ENCODE results near the gene DMRTC1. TPM values are rescaled to one million over a fixed set of nuclear protein-coding genes. Genes with fewer than 3 reads are reported as not detected.
"Not testable (repeated sequence)": the region's sequence is repeated elsewhere in the genome, so short reads cannot be mapped to it uniquely, and the experiment has no call there.

The DMRTC1 gene, protein sequence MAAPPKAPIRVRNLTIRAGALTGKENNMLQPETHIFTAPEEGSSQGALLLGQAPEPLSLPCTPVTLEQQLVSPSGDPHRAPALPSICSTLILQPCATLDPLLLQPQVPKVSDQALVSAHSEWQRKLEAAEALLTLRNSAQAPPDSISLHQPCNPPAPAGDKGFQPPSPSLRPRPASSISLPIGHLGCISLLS
- under 1 TPM in 2 of 6 donors, not detected in 4; 0.29 to 0.44 TPM for total RNA-seq

GRCh38 chrX:72943819-72944169 is at the start of gene DMRTC1:
Gene DMRTC1 (minus strand): TSS chrX:72943837. CDS start chrX:72875694, 68,143 bp downstream.
- not testable (repeated sequence) for H3K4me1 ChIP-seq, H3K9me3 ChIP-seq, H3K36me3 ChIP-seq, H3K27me3 ChIP-seq, DNase-seq, H3K4me3 ChIP-seq, H3K27ac ChIP-seq
- peak; percentile 69 to 81 for ATAC-seq (ENCODE audit: low FRiP score in 2 of 2)
- WGBS, 2 donors, result no CpG with 5 or more reads among the region's 15 CpGs

GRCh38 chrX:72980894-72981469 is 37.3 kb upstream of the DMRTC1 start:
- 51% methylated on average over 5 of the region's 5 CpGs; no CpG with 5 or more reads in 1 of the 2 donors for WGBS, 2 donors
- not testable (repeated sequence) for DNase-seq; H3K27me3 ChIP-seq; H3K4me3 ChIP-seq; ATAC-seq (ENCODE audit: low FRiP score in 2 of 2); H3K36me3 ChIP-seq; H3K4me1 ChIP-seq; H3K9me3 ChIP-seq; H3K27ac ChIP-seq

- H3K4me3 ChIP-seq; H3K27me3 ChIP-seq; H3K36me3 ChIP-seq; ATAC-seq (ENCODE audit: low FRiP score in 2 of 2); H3K4me1 ChIP-seq; H3K27ac ChIP-seq; H3K9me3 ChIP-seq; DNase-seq: not testable (repeated sequence)
- no CpG with 5 or more reads among the region's 7 CpGs for WGBS, 2 donors
These were observed 31.2 kb upstream of the DMRTC1 start for GRCh38 chrX:72974885-72975284.

DNA sequence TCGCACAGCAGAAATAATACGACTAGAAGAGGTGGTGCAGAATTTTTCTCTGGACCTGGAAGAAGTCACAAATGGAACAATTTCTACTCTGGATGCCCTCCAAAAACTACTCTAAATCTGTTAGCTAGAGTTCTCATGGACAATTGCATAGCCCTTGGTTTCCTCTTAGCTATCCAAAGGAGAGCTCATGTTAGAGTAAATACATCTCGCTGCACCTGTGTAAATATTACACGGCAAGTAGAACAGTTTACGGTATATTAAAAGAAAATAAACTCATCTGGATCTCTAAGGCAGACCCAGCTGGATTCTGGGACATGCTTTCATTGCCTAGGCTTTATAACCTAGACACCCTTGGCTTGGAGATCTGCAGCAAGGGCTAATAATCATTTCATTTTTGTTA is 28.2 kb upstream of the DMRTC1 start:
- H3K9me3 ChIP-seq; ATAC-seq (ENCODE audit: low FRiP score in 2 of 2); H3K27me3 ChIP-seq; H3K4me3 ChIP-seq; DNase-seq; H3K36me3 ChIP-seq; H3K27ac ChIP-seq; H3K4me1 ChIP-seq: not testable (repeated sequence)
- no CpG with 5 or more reads among the region's 5 CpGs for WGBS, 2 donors

DNA sequence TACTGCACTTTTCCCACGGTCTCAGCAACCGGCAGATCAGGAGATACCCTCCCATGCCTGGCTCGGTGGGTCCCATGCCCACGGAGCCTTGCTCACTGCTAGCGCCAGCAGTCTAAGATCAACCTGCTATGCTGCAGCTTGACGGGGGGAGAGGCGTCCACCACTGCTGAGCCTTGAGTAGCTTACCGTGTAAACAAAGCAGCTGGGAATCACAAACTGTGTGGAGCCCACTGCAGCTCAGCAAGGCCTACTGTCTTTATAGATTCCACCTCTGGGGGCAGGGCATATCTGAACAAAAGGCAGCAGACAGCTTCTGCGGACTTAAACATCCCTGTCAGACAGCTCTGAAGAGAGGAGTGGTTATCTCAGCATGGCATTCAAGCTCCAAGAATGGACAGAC is 16.3 kb upstream of the DMRTC1 start:
- not testable (repeated sequence) for H3K9me3 ChIP-seq; DNase-seq; H3K27ac ChIP-seq; H3K4me1 ChIP-seq; H3K27me3 ChIP-seq; H3K36me3 ChIP-seq; H3K4me3 ChIP-seq; ATAC-seq (ENCODE audit: low FRiP score in 2 of 2)
- no CpG with 5 or more reads among the region's 9 CpGs for WGBS, 2 donors

GRCh38 chrX:72943035-72943818 is 410 bp downstream of the DMRTC1 start:
- no CpG with 5 or more reads among the region's 44 CpGs for WGBS, 2 donors
- not testable (repeated sequence) for H3K36me3 ChIP-seq; H3K4me1 ChIP-seq; DNase-seq; H3K27me3 ChIP-seq; H3K27ac ChIP-seq; H3K9me3 ChIP-seq; ATAC-seq (ENCODE audit: low FRiP score in 2 of 2); H3K4me3 ChIP-seq

- not testable (repeated sequence) for ATAC-seq (ENCODE audit: low FRiP score in 2 of 2)
These were observed 1.4 kb downstream of the DMRTC1 start for GRCh38 chrX:72942272-72942671.

GRCh38 chrX:72937906-72938305 is 5.7 kb downstream of the DMRTC1 start, which contains the start of gene FAM236A:
Gene FAM236A (plus strand): TSS chrX:72938206. CDS start chrX:72938263, 57 bp downstream.
- not testable (repeated sequence) for ATAC-seq (ENCODE audit: low FRiP score in 2 of 2); H3K27ac ChIP-seq; H3K9me3 ChIP-seq; H3K4me1 ChIP-seq; DNase-seq; H3K4me3 ChIP-seq; H3K36me3 ChIP-seq; H3K27me3 ChIP-seq
- WGBS, 2 donors, result no CpG with 5 or more reads among the region's 15 CpGs

More at GRCh38 chrX:72942272-72942671, 1.4 kb downstream of the DMRTC1 start:
- WGBS, 2 donors, result no CpG with 5 or more reads among the region's 6 CpGs
- H3K27me3 ChIP-seq, H3K4me3 ChIP-seq, DNase-seq, H3K4me1 ChIP-seq, H3K9me3 ChIP-seq, H3K36me3 ChIP-seq, H3K27ac ChIP-seq: not testable (repeated sequence)

DNA sequence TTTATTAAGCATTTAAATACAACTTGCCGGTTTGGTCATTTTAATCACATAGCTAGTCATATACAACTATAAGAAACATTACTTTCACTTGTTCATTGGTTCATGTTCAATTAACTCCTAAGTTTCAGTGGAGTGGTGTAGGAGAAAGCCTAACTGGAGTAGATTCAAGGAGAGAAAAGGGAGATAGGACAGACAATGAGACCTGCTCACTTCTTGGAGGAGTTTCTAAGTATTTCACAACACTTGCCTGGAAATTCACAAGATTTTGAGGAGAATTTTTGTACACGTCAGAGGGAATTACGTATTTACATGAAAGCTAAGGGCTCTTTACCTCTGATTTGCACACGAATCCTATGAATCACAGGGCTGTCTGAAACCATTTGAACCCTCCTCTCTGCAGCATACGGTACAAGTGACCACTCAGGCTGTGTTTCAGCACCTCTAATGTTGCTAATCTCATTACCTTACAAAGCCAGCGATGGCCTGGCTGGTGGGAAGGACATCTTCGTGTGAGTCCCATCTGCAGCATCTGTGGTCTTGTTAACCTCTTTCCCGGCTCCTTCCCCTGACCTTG is 6.7 kb downstream of the DMRTC1 start:
- H3K27me3 ChIP-seq; DNase-seq; H3K9me3 ChIP-seq; H3K27ac ChIP-seq; H3K4me3 ChIP-seq; H3K4me1 ChIP-seq; H3K36me3 ChIP-seq; ATAC-seq (ENCODE audit: low FRiP score in 2 of 2): not testable (repeated sequence)
- no CpG with 5 or more reads among the region's 8 CpGs for WGBS, 2 donors

- H3K4me3 ChIP-seq; H3K27ac ChIP-seq; H3K27me3 ChIP-seq; H3K4me1 ChIP-seq; H3K9me3 ChIP-seq; ATAC-seq (ENCODE audit: low FRiP score in 2 of 2); DNase-seq; H3K36me3 ChIP-seq: not testable (repeated sequence)
- WGBS, 2 donors, result no CpG with 5 or more reads among the region's 7 CpGs
These were observed 7.2 kb downstream of the DMRTC1 start for GRCh38 chrX:72936455-72936854.

GRCh38 chrX:72932283-72932682 is 11.4 kb downstream of the DMRTC1 start:
- not testable (repeated sequence) for H3K27me3 ChIP-seq; H3K4me1 ChIP-seq; H3K9me3 ChIP-seq; H3K4me3 ChIP-seq; H3K36me3 ChIP-seq; ATAC-seq (ENCODE audit: low FRiP score in 2 of 2); H3K27ac ChIP-seq; DNase-seq
- WGBS, 2 donors, result no CpG with 5 or more reads among the region's 1 CpG

DNA sequence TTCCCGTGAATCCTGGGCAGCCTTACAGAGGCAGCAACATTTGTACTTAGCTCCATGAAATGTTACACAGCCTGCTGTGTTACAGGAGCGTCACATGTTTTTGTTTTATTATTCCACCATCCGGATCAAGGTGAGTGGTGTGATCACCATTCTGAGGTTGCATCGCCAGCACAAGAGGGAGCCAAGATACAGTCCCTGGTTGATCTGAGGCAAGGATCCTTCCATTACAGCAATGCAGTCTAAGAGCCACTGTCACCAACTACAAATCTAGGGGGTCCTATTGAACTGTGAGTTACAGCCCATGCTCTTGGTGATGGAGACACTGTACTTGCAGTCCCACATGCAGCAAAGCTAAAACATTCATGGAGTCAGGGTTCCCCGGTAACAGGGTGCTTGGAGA is 27.5 kb downstream of the DMRTC1 start:
- H3K4me1 ChIP-seq; H3K36me3 ChIP-seq; H3K9me3 ChIP-seq; H3K27ac ChIP-seq; DNase-seq; H3K4me3 ChIP-seq; ATAC-seq (ENCODE audit: low FRiP score in 2 of 2); H3K27me3 ChIP-seq: not testable (repeated sequence)
- 100% methylated on average over 1 of the region's 5 CpGs; no CpG with 5 or more reads in 1 of the 2 donors for WGBS, 2 donors

- not testable (repeated sequence) for ATAC-seq (ENCODE audit: low FRiP score in 2 of 2); DNase-seq; H3K4me3 ChIP-seq; H3K27ac ChIP-seq; H3K27me3 ChIP-seq; H3K9me3 ChIP-seq; H3K4me1 ChIP-seq; H3K36me3 ChIP-seq
- no CpG with 5 or more reads among the region's 13 CpGs for WGBS, 2 donors
These were observed 31.3 kb downstream of the DMRTC1 start, which contains the start of gene FAM236C for GRCh38 chrX:72912315-72912714. Gene FAM236C (plus strand): TSS chrX:72912615. CDS start chrX:72912715, 100 bp downstream.
